Upper lobe of right lung (tissue), 1 donor: ENCODE results near the gene EFNA5. TPM values are rescaled to one million over a fixed set of nuclear protein-coding genes. Genes with fewer than 3 reads are reported as not detected.

ENCODE experiments used
- ATAC-seq: fragments of 200-7000 bp; cut with Tn5 transposase; one replicate; pipeline ENCODE4 v1.9.1; 2020; ENCODE audit warnings: mild to moderate bottlenecking, moderate library complexity
- DNase-seq: peaks from one replicate; pipeline ENCODE4 v3.0.0-alpha.2; 2020
- H3K27ac ChIP-seq: fragments of 200-600 bp; one replicate; pipeline ENCODE4 v1.8.0; 2022
- H3K27me3 ChIP-seq: fragments of 200-600 bp; one replicate; pipeline ENCODE4 v1.8.0; 2022; ENCODE audit warnings: mild to moderate bottlenecking
- H3K36me3 ChIP-seq: fragments of 200-600 bp; one replicate; pipeline ENCODE4 v1.8.0; 2022
- H3K4me1 ChIP-seq: fragments of 200-600 bp; one replicate; pipeline ENCODE4 v1.8.0; 2022
- H3K4me3 ChIP-seq: fragments of 200-600 bp; one replicate; pipeline ENCODE4 v1.8.0; 2022; ENCODE audit warnings: mild to moderate bottlenecking
- H3K9me3 ChIP-seq: fragments of 200-600 bp; one replicate; pipeline ENCODE4 v1.8.0; 2022
- intact Hi-C: fragments of 100-400 bp; cut with DNase I; formaldehyde crosslinking; loops from one replicate; pipeline ENCODE4 v1.11.0; 2022
- total RNA-seq: library from RNA; stranded (reverse); fragmentation: NEBNext Ultra II Directional; extraction: Animal tissue kit (Norgen Biotek cat#: 25700); gene quantifications from one replicate; pipeline ENCODE4 v1.2.1, GENCODE V29; 2021
- TF ChIP-seq, protein P1 (sequence below): fragments of 200-600 bp; IDR thresholded peaks from one replicate; pipeline ENCODE4 v1.8.0; 2022; ENCODE audit warnings: antibody characterized with exemption
- donor health status: DM: no; HTN: yes; CAD: no; lungs with severe emphysema.

The EFNA5 gene
- total RNA-seq, 1 donor from 2014 or later = 12.0 TPM

DNA sequence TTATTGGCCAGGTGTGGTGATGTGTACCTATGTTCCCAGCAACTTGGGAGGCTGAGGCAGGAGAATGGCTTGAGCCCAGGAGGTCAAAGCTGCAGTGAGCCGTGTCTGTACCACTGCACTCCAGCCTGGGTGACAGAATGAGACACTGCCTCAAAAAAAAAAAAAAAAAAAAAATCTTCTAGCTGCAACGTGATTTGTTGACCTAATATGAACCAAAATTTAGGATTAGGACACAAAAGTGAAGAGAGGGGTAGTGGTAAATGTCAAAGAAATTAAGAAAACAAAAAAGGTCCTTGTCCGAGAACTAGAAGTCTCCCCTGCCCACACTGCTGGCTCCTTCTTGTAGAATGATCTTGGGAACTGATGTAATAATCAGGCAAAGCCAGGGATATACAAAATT lies 272.0 kb downstream of the EFNA5 start:
- DNase-seq (no peak), ATAC-seq (no peak)
- Histone ChIP-seq H3K27ac (no peak overlapping the region), H3K27me3 (no peaks in the 10 kb centered on the region), H3K4me3 (no peak overlapping the region), H3K4me1 (no peaks in the 10 kb centered on the region), H3K9me3 (no peaks in the 10 kb centered on the region), H3K36me3 (no peaks in the 10 kb centered on the region)
- TF ChIP-seq, protein P1, sequence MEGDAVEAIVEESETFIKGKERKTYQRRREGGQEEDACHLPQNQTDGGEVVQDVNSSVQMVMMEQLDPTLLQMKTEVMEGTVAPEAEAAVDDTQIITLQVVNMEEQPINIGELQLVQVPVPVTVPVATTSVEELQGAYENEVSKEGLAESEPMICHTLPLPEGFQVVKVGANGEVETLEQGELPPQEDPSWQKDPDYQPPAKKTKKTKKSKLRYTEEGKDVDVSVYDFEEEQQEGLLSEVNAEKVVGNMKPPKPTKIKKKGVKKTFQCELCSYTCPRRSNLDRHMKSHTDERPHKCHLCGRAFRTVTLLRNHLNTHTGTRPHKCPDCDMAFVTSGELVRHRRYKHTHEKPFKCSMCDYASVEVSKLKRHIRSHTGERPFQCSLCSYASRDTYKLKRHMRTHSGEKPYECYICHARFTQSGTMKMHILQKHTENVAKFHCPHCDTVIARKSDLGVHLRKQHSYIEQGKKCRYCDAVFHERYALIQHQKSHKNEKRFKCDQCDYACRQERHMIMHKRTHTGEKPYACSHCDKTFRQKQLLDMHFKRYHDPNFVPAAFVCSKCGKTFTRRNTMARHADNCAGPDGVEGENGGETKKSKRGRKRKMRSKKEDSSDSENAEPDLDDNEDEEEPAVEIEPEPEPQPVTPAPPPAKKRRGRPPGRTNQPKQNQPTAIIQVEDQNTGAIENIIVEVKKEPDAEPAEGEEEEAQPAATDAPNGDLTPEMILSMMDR = no peak
- intact Hi-C loops = no loop called here

DNA sequence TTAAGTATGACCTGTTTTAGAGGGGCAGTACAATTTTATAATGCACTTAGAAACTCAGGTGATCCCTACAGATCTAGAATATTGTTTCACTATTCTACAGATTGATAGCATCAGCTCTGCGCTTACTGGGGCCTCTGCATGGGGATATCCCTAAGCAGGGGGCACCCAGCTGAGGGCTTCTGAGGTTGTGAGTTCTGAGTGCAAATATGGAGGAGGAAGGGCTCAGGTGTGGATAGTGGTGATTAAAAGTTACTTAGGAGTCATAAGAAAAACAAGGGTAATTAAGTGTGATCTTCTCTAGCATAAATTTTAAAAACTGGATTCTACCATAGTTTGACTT lies 274.4 kb downstream of the EFNA5 start:
- no peaks in the 10 kb centered on the region for H3K36me3 ChIP-seq
- H3K27ac ChIP-seq = no peak overlapping the region
- TF ChIP-seq, protein P1 = no peak
- no peaks in the 10 kb centered on the region for H3K27me3 ChIP-seq
- H3K4me3 ChIP-seq = no peak overlapping the region
- DNase-seq = no peak
- no peaks in the 10 kb centered on the region for H3K4me1 ChIP-seq
- no peak for ATAC-seq
- H3K9me3 ChIP-seq = no peaks in the 10 kb centered on the region
- intact Hi-C loops = no loop called here

DNA sequence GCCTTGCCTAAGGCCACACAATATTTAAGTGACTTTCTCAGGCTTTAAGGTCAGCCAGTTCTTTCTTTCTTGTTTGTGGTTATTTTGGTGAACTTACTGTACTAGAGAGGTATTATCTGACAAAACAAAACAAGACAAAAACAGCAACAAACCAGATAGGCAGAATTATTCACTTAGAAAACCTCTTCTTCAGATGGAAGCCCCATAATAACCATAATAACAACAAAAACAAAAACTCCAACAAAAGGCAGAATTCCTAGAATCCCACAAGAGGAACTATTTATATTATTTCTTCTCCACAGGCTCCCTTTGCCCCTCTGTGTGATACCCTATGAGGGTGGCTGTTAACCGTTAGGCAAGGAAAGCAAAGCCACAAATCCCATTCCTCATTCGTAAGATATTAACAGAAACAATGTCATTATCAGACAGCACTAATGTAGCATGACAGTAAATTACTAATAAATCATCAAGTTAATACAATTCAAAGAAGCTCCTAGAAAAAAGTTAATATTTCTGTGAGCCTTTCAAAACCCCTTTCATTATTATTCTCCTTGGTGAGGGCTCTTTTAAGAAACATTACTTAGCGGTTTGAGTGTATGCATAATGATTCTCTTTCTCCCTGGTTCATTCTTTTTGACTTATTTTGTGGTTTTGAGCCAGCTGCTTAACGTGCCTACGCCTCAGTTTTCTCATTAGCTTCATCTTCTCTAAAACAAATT lies 274.9 kb downstream of the EFNA5 start:
- H3K36me3 ChIP-seq = no peaks in the 10 kb centered on the region
- no peaks in the 10 kb centered on the region for H3K9me3 ChIP-seq
- TF ChIP-seq, protein P1 = no peak
- H3K4me1 ChIP-seq = no peaks in the 10 kb centered on the region
- H3K27me3 ChIP-seq = no peaks in the 10 kb centered on the region
- DNase-seq (no peak), ATAC-seq (no peak)
- H3K4me3 ChIP-seq = no peak overlapping the region
- H3K27ac ChIP-seq = no peak overlapping the region
- intact Hi-C loops = no loop called here

DNA sequence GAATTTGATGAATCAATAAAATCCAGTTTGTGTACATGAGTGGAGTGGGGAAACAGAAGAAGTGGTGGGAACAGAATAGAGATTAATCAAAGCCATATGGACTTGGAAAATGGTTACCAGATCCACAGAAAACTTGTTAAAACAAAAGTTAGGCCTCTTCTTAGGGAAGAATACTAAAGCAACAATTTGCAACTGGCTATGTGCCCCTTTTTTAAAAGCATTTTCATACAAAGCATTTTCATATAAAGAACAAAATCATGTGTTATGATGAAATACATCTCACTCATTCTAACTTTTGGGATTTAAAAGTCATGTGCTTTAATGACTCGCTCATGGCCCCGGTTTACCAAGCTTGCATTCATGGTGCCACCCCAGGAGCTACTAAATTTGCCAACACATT lies 276.9 kb downstream of the EFNA5 start:
- H3K36me3 ChIP-seq = no peaks in the 10 kb centered on the region
- no peak overlapping the region for H3K27ac ChIP-seq
- no peaks in the 10 kb centered on the region for H3K9me3 ChIP-seq
- H3K27me3 ChIP-seq = no peaks in the 10 kb centered on the region
- ATAC-seq = no peak
- DNase-seq = no peak
- intact Hi-C loops = no loop called here
- peaks cover 12% of the 10 kb centered on the region for H3K4me1 ChIP-seq
- H3K4me3 ChIP-seq = no peak overlapping the region
- TF ChIP-seq, protein P1 = no peak

DNA sequence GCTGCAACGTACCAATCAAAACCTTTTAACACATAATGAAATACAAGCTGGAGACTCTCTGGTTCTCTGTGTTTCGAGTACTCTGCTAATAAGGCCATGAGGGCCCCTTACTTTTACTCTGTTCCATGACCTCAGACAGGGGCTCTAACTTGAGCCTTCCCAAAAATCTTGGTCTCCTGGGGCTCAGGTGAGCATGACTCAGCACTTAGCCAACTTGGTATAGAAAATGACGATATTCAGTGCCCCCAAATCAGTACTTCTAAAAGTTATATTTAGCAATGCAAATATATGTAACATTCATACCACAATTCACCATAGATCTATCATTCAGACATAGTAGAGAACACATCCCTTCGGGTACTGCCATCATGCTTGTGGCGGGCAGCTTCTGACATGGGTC lies 278.9 kb downstream of the EFNA5 start:
- no peaks in the 10 kb centered on the region for H3K36me3 ChIP-seq
- no peak for DNase-seq
- H3K9me3 ChIP-seq = no peaks in the 10 kb centered on the region
- H3K4me1 ChIP-seq = peaks cover 27% of the 10 kb centered on the region
- no peak overlapping the region for H3K27ac ChIP-seq
- H3K4me3 ChIP-seq = no peak overlapping the region
- intact Hi-C loops = no loop called here
- no peak for ATAC-seq
- TF ChIP-seq, protein P1 = no peak
- no peaks in the 10 kb centered on the region for H3K27me3 ChIP-seq

DNA sequence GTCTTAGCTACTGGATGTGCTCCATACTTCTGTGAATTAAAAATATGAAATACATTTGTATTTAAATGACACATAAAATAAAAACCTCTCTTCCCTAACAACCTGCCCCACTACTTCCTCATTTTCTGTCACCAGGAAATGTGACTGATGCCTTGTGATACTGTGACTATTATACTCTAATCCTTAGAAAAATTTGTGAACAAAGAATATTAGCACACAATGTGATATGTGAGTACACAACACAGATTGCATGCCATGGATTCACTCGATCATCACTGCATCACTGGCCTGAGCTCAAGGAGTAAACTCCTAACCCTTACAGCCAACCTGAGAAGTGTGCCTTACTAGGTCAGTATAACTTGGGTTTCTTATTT lies 281.0 kb downstream of the EFNA5 start:
- Histone ChIP-seq H3K4me3 (no peak overlapping the region), H3K4me1 (peaks cover 27% of the 10 kb centered on the region), H3K27me3 (no peaks in the 10 kb centered on the region), H3K9me3 (no peaks in the 10 kb centered on the region), H3K27ac (no peak overlapping the region), H3K36me3 (no peaks in the 10 kb centered on the region)
- intact Hi-C loops = no loop called here
- DNase-seq (no peak), ATAC-seq (peak; percentile 52)
- TF ChIP-seq, protein P1 = no peak
